ENCODE measurements around the gene CCDC34.

- no peak for TF ChIP-seq ZFX (IDR thresholded peaks at IDR 0.05)
- TF ChIP-seq CTCF (IDR thresholded peaks at IDR 0.05 in 2 of 3, conservative IDR thresholded peaks at IDR 0.05 in 1 of 3; ENCODE audit: borderline replicate concordance in 1 of 3, insufficient read depth in 1 of 3, low read depth in 2 of 3, low read length in 2 of 3) = no peak
Observed at GRCh38 chr11:27379449-27379848, 16.4 kb upstream of the CCDC34 start.

Measured in HCT116 (cell line).